Suprapubic skin (tissue), 4 donors: Measurements from ENCODE around the gene SLC24A4. TPM values are rescaled to one million over a fixed set of nuclear protein-coding genes. Genes with fewer than 3 reads are reported as not detected.

ENCODE experiments used
- DNase-seq, 2 donors: peaks; one replicate each; pipeline ENCODE4 v3.0.0-alpha.2; 2019; ENCODE audit warnings: low spot score in 2 of 2
- H3K27ac ChIP-seq: fragments of 200-600 bp; sonication (generic); one replicate; pipeline ENCODE4 v1.5.1; 2019
- H3K27me3 ChIP-seq: fragments of 200-600 bp; sonication (generic); one replicate; pipeline ENCODE4 v1.5.1; 2019
- H3K36me3 ChIP-seq: fragments of 200-600 bp; sonication (generic); one replicate; pipeline ENCODE4 v1.5.1; 2019
- H3K4me1 ChIP-seq: fragments of 200-600 bp; sonication (generic); one replicate; pipeline ENCODE4 v1.5.1; 2019
- H3K4me3 ChIP-seq: fragments of 200-600 bp; sonication (generic); one replicate; pipeline ENCODE4 v1.5.1; 2019; ENCODE audit warnings: mild to moderate bottlenecking
- H3K9me3 ChIP-seq: fragments of 200-600 bp; sonication (generic); one replicate; pipeline ENCODE4 v1.5.1; 2019
- CTCF ChIP-seq, 2 donors: fragments of 200-600 bp in 1 of 2; fragments of 450-650 bp in 1 of 2; sonication (generic) in 1 of 2; IDR thresholded peaks; one replicate each; pipeline ENCODE4 v1.5.1; 2016 to 2019; ENCODE audit warnings: antibody characterized with exemption in 2 of 2, mild to moderate bottlenecking in 1 of 2, moderate library complexity in 1 of 2
- EP300 ChIP-seq: sonication (generic); formaldehyde crosslinking; IDR thresholded peaks from one replicate; pipeline ENCODE4 v1.6.1; 2017; ENCODE audit warnings: antibody characterized with exemption
- POLR2A ChIP-seq, 2 donors: fragments of 450-650 bp; IDR thresholded peaks; one replicate each; pipeline ENCODE4 v1.6.1; 2017; ENCODE audit warnings: antibody characterized with exemption in 2 of 2, mild to moderate bottlenecking in 2 of 2, moderate library complexity in 2 of 2
- POLR2AphosphoS5 ChIP-seq, 3 donors: sonication (generic); formaldehyde crosslinking; IDR thresholded peaks; one replicate each; pipeline ENCODE4 v1.6.1; 2017; ENCODE audit warnings: antibody characterized with exemption in 3 of 3
- WGBS: methylation state at CpG from one replicate; pipeline ENCODE4 v1.1.5; 2018; 5-methylcytosine and 5-hydroxymethylcytosine counted together
- total RNA-seq, 4 donors: library from RNA; depleted of rRNA; stranded (reverse); fragments of >200 nt; gene quantifications; one replicate each; pipeline ENCODE4 v1.1.0, GENCODE V29; 2016

The SLC24A4 gene
- total RNA-seq, 4 donors from 2014 or later = 0.11 to 0.57 (median 0.34) TPM

GRCh38 chr14:92525322-92526095, 202.5 kb downstream of the SLC24A4 start:
- Histone ChIP-seq H3K36me3 (no peaks in the 10 kb centered on the region), H3K27ac (no peak overlapping the region), H3K27me3 (no peaks in the 10 kb centered on the region), H3K4me3 (no peak overlapping the region), H3K4me1 (peaks cover 7% of the 10 kb centered on the region), H3K9me3 (no peaks in the 10 kb centered on the region)
- 78% methylated on average over 8 of the region's 12 CpGs for WGBS
- TF ChIP-seq POLR2AphosphoS5 (IDR thresholded peaks at IDR 0.05) (no peak), POLR2A (IDR thresholded peaks at IDR 0.05) (no peak), EP300 (no peak), CTCF (IDR thresholded peaks at IDR 0.05) (no peak)
- DNase-seq = no peak

- WGBS = 79% methylated on average over 14 of the region's 14 CpGs
- H3K36me3 ChIP-seq = no peaks in the 10 kb centered on the region
- peaks cover 8% of the 10 kb centered on the region for H3K4me1 ChIP-seq
- no peak for TF ChIP-seq POLR2AphosphoS5 (IDR thresholded peaks at IDR 0.05)
- TF ChIP-seq CTCF (IDR thresholded peaks at IDR 0.05) = no peak
- TF ChIP-seq POLR2A (IDR thresholded peaks at IDR 0.05) = no peak
- TF ChIP-seq EP300 = no peak
- no peaks in the 10 kb centered on the region for H3K27me3 ChIP-seq
- DNase-seq = no peak
- H3K9me3 ChIP-seq = no peaks in the 10 kb centered on the region
- H3K27ac ChIP-seq = no peak overlapping the region
- no peak overlapping the region for H3K4me3 ChIP-seq
Observed at GRCh38 chr14:92527721-92528120, 204.8 kb downstream of the SLC24A4 start.

GRCh38 chr14:92528486-92529100, 205.6 kb downstream of the SLC24A4 start:
- H3K36me3 ChIP-seq = no peaks in the 10 kb centered on the region
- H3K27me3 ChIP-seq = no peaks in the 10 kb centered on the region
- no peak overlapping the region for H3K4me3 ChIP-seq
- WGBS = 99% methylated on average over 12 of the region's 14 CpGs
- no peak for DNase-seq
- H3K4me1 ChIP-seq = peaks cover 13% of the 10 kb centered on the region
- no peak overlapping the region for H3K27ac ChIP-seq
- TF ChIP-seq EP300 (no peak), CTCF (IDR thresholded peaks at IDR 0.05) (no peak), POLR2AphosphoS5 (IDR thresholded peaks at IDR 0.05) (no peak), POLR2A (IDR thresholded peaks at IDR 0.05) (no peak)
- H3K9me3 ChIP-seq = no peaks in the 10 kb centered on the region

- H3K36me3 ChIP-seq = no peaks in the 10 kb centered on the region
- no peak overlapping the region for H3K4me3 ChIP-seq
- 78% methylated on average over 4 of the region's 4 CpGs for WGBS
- TF ChIP-seq CTCF (IDR thresholded peaks at IDR 0.05) = no peak
- TF ChIP-seq POLR2AphosphoS5 (IDR thresholded peaks at IDR 0.05) = no peak
- TF ChIP-seq EP300 = no peak
- TF ChIP-seq POLR2A (IDR thresholded peaks at IDR 0.05) = no peak
- no peaks in the 10 kb centered on the region for H3K9me3 ChIP-seq
- peaks cover 10% of the 10 kb centered on the region for H3K4me1 ChIP-seq
- DNase-seq = no peak
- no peak overlapping the region for H3K27ac ChIP-seq
- H3K27me3 ChIP-seq = no peaks in the 10 kb centered on the region
Observed at GRCh38 chr14:92529903-92530302, 206.9 kb downstream of the SLC24A4 start.

GRCh38 chr14:92531106-92531873, 208.3 kb downstream of the SLC24A4 start:
- H3K4me3 ChIP-seq = no peak overlapping the region
- H3K4me1 ChIP-seq = peaks cover 6% of the 10 kb centered on the region
- no peak for TF ChIP-seq EP300
- no peak for TF ChIP-seq POLR2AphosphoS5 (IDR thresholded peaks at IDR 0.05)
- no peak for TF ChIP-seq POLR2A (IDR thresholded peaks at IDR 0.05)
- no peak overlapping the region for H3K27ac ChIP-seq
- 89% methylated on average over 16 of the region's 16 CpGs for WGBS
- no peaks in the 10 kb centered on the region for H3K9me3 ChIP-seq
- DNase-seq = no peak
- no peaks in the 10 kb centered on the region for H3K36me3 ChIP-seq
- no peaks in the 10 kb centered on the region for H3K27me3 ChIP-seq
